ENCODE measurements around the gene KIF3A.

The KIF3A gene

GRCh38 chr5:132736853-132737833, at the start of gene KIF3A:
KIF3A (minus strand) TSS chr5:132737546; CDS start chr5:132737419, 127 bp downstream.
- DNase-seq, result peak; percentile 100

GRCh38 chr5:132787076-132787475, 49.7 kb upstream of the KIF3A start:
- no peak for DNase-seq

- DNase-seq, result no peak
Observed at GRCh38 chr5:132785864-132786263, 48.5 kb upstream of the KIF3A start.

- DNase-seq, result no peak
Observed at GRCh38 chr5:132785365-132785764, 48.0 kb upstream of the KIF3A start.

- DNase-seq, result no peak
Observed at GRCh38 chr5:132782101-132782500, 44.8 kb upstream of the KIF3A start.

- no peak for DNase-seq
Observed at GRCh38 chr5:132781029-132781428, 43.7 kb upstream of the KIF3A start.

GRCh38 chr5:132780577-132780976, 43.2 kb upstream of the KIF3A start:
- DNase-seq, result no peak

GRCh38 chr5:132779961-132780360, 42.6 kb upstream of the KIF3A start:
- DNase-seq, result no peak

GRCh38 chr5:132778856-132779255, 41.5 kb upstream of the KIF3A start:
- DNase-seq, result no peak

- no peak for DNase-seq
Observed at GRCh38 chr5:132778129-132778528, 40.8 kb upstream of the KIF3A start.

GRCh38 chr5:132777209-132778069, 40.1 kb upstream of the KIF3A start, which contains the start of gene SEPTIN8:
SEPTIN8 (minus strand) TSS chr5:132777239; CDS start chr5:132777137, 102 bp downstream.
- peak; percentile 46 for DNase-seq

- DNase-seq, result no peak
Observed at GRCh38 chr5:132776938-132777208, 39.5 kb upstream of the KIF3A start.

- peak; percentile 13 for DNase-seq
Observed at GRCh38 chr5:132776131-132776937, 39.0 kb upstream of the KIF3A start.

- DNase-seq, result no peak
Observed at GRCh38 chr5:132775476-132775961, 38.2 kb upstream of the KIF3A start.

GRCh38 chr5:132774896-132775295, 37.5 kb upstream of the KIF3A start:
- no peak for DNase-seq

GRCh38 chr5:132774406-132774805, 37.1 kb upstream of the KIF3A start:
- DNase-seq, result no peak

GRCh38 chr5:132773601-132774355, 36.4 kb upstream of the KIF3A start:
- DNase-seq, result no peak

- DNase-seq, result no peak
Observed at GRCh38 chr5:132773114-132773513, 35.8 kb upstream of the KIF3A start.

- DNase-seq, result no peak
Observed at GRCh38 chr5:132772291-132773070, 35.1 kb upstream of the KIF3A start.

GRCh38 chr5:132771503-132771998, 34.2 kb upstream of the KIF3A start:
- DNase-seq, result no peak

Measured in CD4-positive, alpha-beta T cell treated with Interleukin-17A for 4 hours (primary cell).